Activated CD8-positive, alpha-beta T cell treated with anti-CD3 and anti-CD28 coated beads for 36 hours (primary cell): ENCODE data around the gene INSIG2. TPM values are rescaled to one million over a fixed set of nuclear protein-coding genes. Genes with fewer than 3 reads are reported as not detected.

Experiments
- ATAC-seq: fragments of 200-7000 bp; cut with Tn5 transposase; one replicate; pipeline ENCODE4 v1.10.0; 2021; ENCODE audit warnings: mild to moderate bottlenecking, moderate library complexity
- CTCF ChIA-PET: fragments of 350-600 bp; sonication (Branson Sonifier 250); formaldehyde crosslinking; loops from one replicate; lab custom pipeline; 2021; ENCODE audit warnings: antibody characterized with exemption; lab: Charles Lee
- POLR2A ChIA-PET: fragments of 350-600 bp; sonication (Branson Sonifier 250); formaldehyde crosslinking; loops from one replicate; lab custom pipeline; 2021; ENCODE audit warnings: antibody characterized with exemption; lab: Charles Lee
- DNase-seq: peaks from one replicate; pipeline ENCODE4 v3.0.0-alpha.2; 2020
- H3K27ac Mint-ChIP-seq: one replicate; pipeline ENCODE4 v1.8.0; 2021; ENCODE audit warnings: mild to moderate bottlenecking, mixed read lengths
- H3K27me3 Mint-ChIP-seq: one replicate; pipeline ENCODE4 v1.8.0; 2021; ENCODE audit warnings: mixed read lengths
- H3K36me3 Mint-ChIP-seq: one replicate; pipeline ENCODE4 v1.8.0; 2021; ENCODE audit warnings: low read depth, mixed read lengths
- H3K4me1 Mint-ChIP-seq: one replicate; pipeline ENCODE4 v1.8.0; 2021; ENCODE audit warnings: low read depth, mixed read lengths
- H3K4me3 Mint-ChIP-seq: one replicate; pipeline ENCODE4 v1.8.0; 2021; ENCODE audit warnings: mild to moderate bottlenecking, moderate library complexity, mixed read lengths
- H3K9me3 Mint-ChIP-seq: one replicate; pipeline ENCODE4 v1.8.0; 2021; ENCODE audit warnings: mixed read lengths
- intact Hi-C: fragments of 100-400 bp; cut with micrococcal nuclease; formaldehyde crosslinking; loops from one replicate; pipeline ENCODE4 v1.10.0; 2022
- total RNA-seq, 2 experiments: library from RNA; stranded (reverse); gene quantifications; one replicate each; pipeline ENCODE4 v1.2.3, GENCODE V29; 2021
- TF ChIP-seq, protein P1 (sequence below): fragments of 200-600 bp; IDR thresholded peaks from one replicate; pipeline ENCODE4 v1.8.0; 2022; ENCODE audit warnings: antibody characterized with exemption, mild to moderate bottlenecking

Gene INSIG2
- total RNA-seq, 2 experiments from 2014 or later: 87.2 to 104 TPM

GRCh38 chr2:118056165-118056534 lies 32.1 kb upstream of the INSIG2 start:
- H3K4me3 Mint-ChIP-seq: no peak overlapping the region
- CTCF ChIA-PET: interaction anchor here (1.3 to 2.6 kb wide), 2 partner anchors 10 to 14 kb away, joined by 3 to 10 read pairs; no protein-coding TSS in a partner anchor

DNA sequence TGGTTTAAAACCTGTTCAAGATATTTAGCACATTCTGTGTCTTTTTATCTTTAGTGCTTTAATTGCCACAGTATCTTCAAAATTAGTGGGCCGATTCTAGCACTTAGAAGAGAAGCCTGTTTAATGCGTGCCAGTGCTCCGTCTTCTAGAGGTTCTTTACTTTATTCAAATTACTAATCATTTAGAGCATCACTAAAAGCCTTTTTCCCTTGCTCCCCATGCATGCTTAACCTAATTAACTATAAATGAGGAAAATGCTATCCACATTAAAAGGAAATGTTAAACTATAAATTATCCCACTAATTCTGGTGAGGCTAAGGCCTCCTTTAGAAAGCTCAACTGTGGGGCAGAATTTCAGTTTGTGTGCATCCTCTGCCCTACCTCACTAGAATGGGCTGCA lies 31.5 kb upstream of the INSIG2 start:
- no peak for ATAC-seq
- DNase-seq: no peak
- ChIA-PET POLR2A (interaction anchor here (0.6 kb wide), 1 partner anchor 47 kb away, joined by 3 read pairs; no protein-coding TSS in a partner anchor), CTCF (interaction anchor here (1.3 to 2.6 kb wide), 2 partner anchors 10 to 13 kb away, joined by 3 to 10 read pairs; no protein-coding TSS in a partner anchor)
- no peaks in the 10 kb centered on the region for H3K9me3 Mint-ChIP-seq
- peaks cover 22% of the 10 kb centered on the region for H3K27me3 Mint-ChIP-seq
- H3K4me3 Mint-ChIP-seq: no peak overlapping the region
- H3K4me1 Mint-ChIP-seq: peaks cover 6% of the 10 kb centered on the region
- intact Hi-C loops: no loop called here
- TF ChIP-seq, protein P1, sequence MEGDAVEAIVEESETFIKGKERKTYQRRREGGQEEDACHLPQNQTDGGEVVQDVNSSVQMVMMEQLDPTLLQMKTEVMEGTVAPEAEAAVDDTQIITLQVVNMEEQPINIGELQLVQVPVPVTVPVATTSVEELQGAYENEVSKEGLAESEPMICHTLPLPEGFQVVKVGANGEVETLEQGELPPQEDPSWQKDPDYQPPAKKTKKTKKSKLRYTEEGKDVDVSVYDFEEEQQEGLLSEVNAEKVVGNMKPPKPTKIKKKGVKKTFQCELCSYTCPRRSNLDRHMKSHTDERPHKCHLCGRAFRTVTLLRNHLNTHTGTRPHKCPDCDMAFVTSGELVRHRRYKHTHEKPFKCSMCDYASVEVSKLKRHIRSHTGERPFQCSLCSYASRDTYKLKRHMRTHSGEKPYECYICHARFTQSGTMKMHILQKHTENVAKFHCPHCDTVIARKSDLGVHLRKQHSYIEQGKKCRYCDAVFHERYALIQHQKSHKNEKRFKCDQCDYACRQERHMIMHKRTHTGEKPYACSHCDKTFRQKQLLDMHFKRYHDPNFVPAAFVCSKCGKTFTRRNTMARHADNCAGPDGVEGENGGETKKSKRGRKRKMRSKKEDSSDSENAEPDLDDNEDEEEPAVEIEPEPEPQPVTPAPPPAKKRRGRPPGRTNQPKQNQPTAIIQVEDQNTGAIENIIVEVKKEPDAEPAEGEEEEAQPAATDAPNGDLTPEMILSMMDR: no peak
- H3K36me3 Mint-ChIP-seq: no peaks in the 10 kb centered on the region
- H3K27ac Mint-ChIP-seq: no peak overlapping the region

More at GRCh38 chr2:118056165-118056534, 32.1 kb upstream of the INSIG2 start:
- H3K27me3 Mint-ChIP-seq: peaks cover 21% of the 10 kb centered on the region
- DNase-seq (no peak), ATAC-seq (no peak)
- no peak overlapping the region for H3K27ac Mint-ChIP-seq
- TF ChIP-seq, protein P1: no peak
- POLR2A ChIA-PET: interaction anchor here (0.6 kb wide), 1 partner anchor 48 kb away, joined by 3 read pairs; no protein-coding TSS in a partner anchor
- intact Hi-C loops: no loop called here
- H3K36me3 Mint-ChIP-seq: no peaks in the 10 kb centered on the region
- H3K9me3 Mint-ChIP-seq: no peaks in the 10 kb centered on the region
- peaks cover 6% of the 10 kb centered on the region for H3K4me1 Mint-ChIP-seq

- peaks cover 6% of the 10 kb centered on the region for H3K4me1 Mint-ChIP-seq
- no peak for ATAC-seq
- peaks cover 28% of the 10 kb centered on the region for H3K27me3 Mint-ChIP-seq
- H3K27ac Mint-ChIP-seq: no peak overlapping the region
- no peaks in the 10 kb centered on the region for H3K9me3 Mint-ChIP-seq
- DNase-seq: no peak
- H3K36me3 Mint-ChIP-seq: no peaks in the 10 kb centered on the region
- TF ChIP-seq, protein P1: no peak
- intact Hi-C loops: no loop called here
- ChIA-PET POLR2A (no interaction called here), CTCF (interaction anchor here (1.0 to 1.8 kb wide), 3 partner anchors 11 to 26 kb away, joined by 3 to 10 read pairs (median 5); no protein-coding TSS in a partner anchor)
- no peak overlapping the region for H3K4me3 Mint-ChIP-seq
Observed at GRCh38 chr2:118058951-118059350, 29.3 kb upstream of the INSIG2 start.

- Mint-ChIP-seq H3K27me3 (peaks cover 28% of the 10 kb centered on the region), H3K4me3 (no peak overlapping the region), H3K4me1 (peaks cover 6% of the 10 kb centered on the region), H3K27ac (no peak overlapping the region), H3K36me3 (no peaks in the 10 kb centered on the region), H3K9me3 (no peaks in the 10 kb centered on the region)
- TF ChIP-seq, protein P1: no peak
- intact Hi-C loops: no loop called here
- CTCF ChIA-PET: interaction anchor here (1.2 to 6.0 kb wide), 4 partner anchors 8 to 57 kb away, joined by 5 to 39 read pairs (median 7); no protein-coding TSS in a partner anchor
- POLR2A ChIA-PET: no interaction called here
- no peak for DNase-seq
- peak; percentile 37 for ATAC-seq
Observed at GRCh38 chr2:118059919-118060478, 28.3 kb upstream of the INSIG2 start.
